H1 (cell line): ENCODE measurements around the gene DHRS9. TPM values are rescaled to one million over a fixed set of nuclear protein-coding genes. Genes with fewer than 3 reads are reported as not detected.

Source experiments
- CTCF ChIA-PET: fragments of 300-600 bp; sonication (Branson Sonifier 250); formaldehyde crosslinking; loops from one replicate; lab custom pipeline; 2021; ENCODE audit not compliant: partially characterized antibody; lab: Charles Lee
- POLR2A ChIA-PET: fragments of 300-600 bp; sonication (Branson Sonifier 250); formaldehyde crosslinking; loops from one replicate; lab custom pipeline; 2021; ENCODE audit warnings: inconsistent platforms; ENCODE audit not compliant: partially characterized antibody; lab: Charles Lee
- DNase-seq, 2 experiments: peaks; one replicate each; pipeline versions ENCODE4 v3.0.0 to v3.0.0-alpha.2; 2010 to 2022; ENCODE audit warnings: low spot score in 2 of 2, low read depth in 1 of 2, mixed read lengths in 1 of 2
- FAIRE-seq: peaks from 2 replicates; lab custom pipeline; 2011; peaks lifted over from hg19 to GRCh38; lab: Jason Lieb, UNC
- H2AFZ ChIP-seq: 2 replicates; pipeline ENCODE4 v1.8.1; 2012; ENCODE audit warnings: low read length, inconsistent platforms
- H2AK5ac ChIP-seq: 2 replicates; pipeline ENCODE4 v1.6.1; 2013; ENCODE audit warnings: low read depth, low read length
- H2BK120ac ChIP-seq: replicated peaks from 2 replicates; pipeline ENCODE3; 2013; ENCODE audit warnings: low read depth, low read length, inconsistent platforms
- H2BK12ac ChIP-seq: 2 replicates; pipeline ENCODE4 v1.6.1; 2013; ENCODE audit warnings: low read depth, low read length
- H2BK15ac ChIP-seq: 2 replicates; pipeline ENCODE4 v1.6.1; 2013; ENCODE audit warnings: low read length
- H2BK20ac ChIP-seq: 2 replicates; pipeline ENCODE4 v1.6.1; 2013; ENCODE audit warnings: low read length
- H2BK5ac ChIP-seq: 2 replicates; pipeline ENCODE4 v1.6.1; 2013; ENCODE audit warnings: low read depth, low read length
- H3K14ac ChIP-seq: 2 replicates; pipeline ENCODE4 v1.6.1; 2013; ENCODE audit warnings: inconsistent platforms; ENCODE audit not compliant: insufficient read length
- H3K18ac ChIP-seq: 2 replicates; pipeline ENCODE4 v1.6.1; 2013; ENCODE audit warnings: low read length; ENCODE audit errors: extremely low read depth
- H3K23ac ChIP-seq: 2 replicates; pipeline ENCODE4 v1.6.1; 2013; ENCODE audit warnings: inconsistent platforms; ENCODE audit not compliant: insufficient read length
- H3K23me2 ChIP-seq: 2 replicates; pipeline ENCODE4 v1.6.1; 2013; ENCODE audit warnings: low read depth, low read length
- H3K27ac ChIP-seq: 2 replicates; pipeline ENCODE4 v1.6.1; 2011; ENCODE audit warnings: low read depth, low read length, inconsistent platforms
- H3K27me3 ChIP-seq, 4 experiments: replicated peaks in 1 of 4; 1 replicate in 1 of 4; 2 replicates in 3 of 4; pipeline versions ENCODE4 v1.6.1 to v1.8.1; 2011 to 2013; ENCODE audit warnings: low read length in 3 of 4, mild to moderate bottlenecking in 3 of 4, inconsistent platforms in 2 of 4, mixed read lengths in 2 of 4, moderate library complexity in 1 of 4; ENCODE audit not compliant: control insufficient read depth in 3 of 4, insufficient read depth in 3 of 4; ENCODE audit errors: extremely low read depth in 1 of 4
- H3K36me3 ChIP-seq, 4 experiments: 2 replicates each; pipeline versions ENCODE4 v1.6.1 to v1.8.1; 2011 to 2013; ENCODE audit warnings: mild to moderate bottlenecking in 4 of 4, low read length in 3 of 4, moderate library complexity in 2 of 4, control low read depth in 1 of 4, inconsistent platforms in 1 of 4; ENCODE audit not compliant: insufficient read depth in 4 of 4, control insufficient read depth in 2 of 4
- H3K4ac ChIP-seq: replicated peaks from 2 replicates; pipeline ENCODE3; 2013; ENCODE audit warnings: low read length, low read depth, mixed read lengths, inconsistent platforms; ENCODE audit not compliant: insufficient read length
- H3K4me1 ChIP-seq, 4 experiments: replicated peaks in 1 of 4; 1 replicate in 1 of 4; 2 replicates in 3 of 4; pipeline versions ENCODE4 v1.6.1 to v1.8.1; 2011 to 2013; ENCODE audit warnings: low read length in 3 of 4, inconsistent platforms in 2 of 4, mixed read lengths in 1 of 4; ENCODE audit not compliant: insufficient read depth in 4 of 4, control insufficient read depth in 3 of 4
- H3K4me2 ChIP-seq, 2 experiments: 2 replicates each; pipeline versions ENCODE4 v1.6.1 to v1.8.1; 2011 to 2013; ENCODE audit warnings: low read depth in 2 of 2, low read length in 2 of 2, control low read depth in 1 of 2, inconsistent platforms in 1 of 2, mild to moderate bottlenecking in 1 of 2; ENCODE audit not compliant: insufficient read depth in 1 of 2
- H3K4me3 ChIP-seq, 4 experiments: fragments of 200-600, 300-600 bp in 1 of 4; sonication (generic), shearing (Covaris generic), sonication (Bioruptor Twin) in 1 of 4; 2 replicates each; pipeline versions ENCODE4 v1.5.1 to v1.8.1; 2011 to 2016; ENCODE audit warnings: low read length in 4 of 4, low read depth in 3 of 4, control low read depth in 2 of 4, inconsistent platforms in 2 of 4, mild to moderate bottlenecking in 2 of 4, mixed read lengths in 1 of 4, moderate library complexity in 1 of 4; ENCODE audit not compliant: insufficient read depth in 2 of 4; ENCODE audit errors: extremely low read depth in 1 of 4
- H3K56ac ChIP-seq: replicated peaks from 2 replicates; pipeline ENCODE3; 2013; ENCODE audit warnings: low read depth, mild to moderate bottlenecking, mixed read lengths, low read length, inconsistent platforms; ENCODE audit not compliant: insufficient read length
- H3K79me1 ChIP-seq: 2 replicates; pipeline ENCODE4 v1.6.1; 2013; ENCODE audit warnings: low read depth, low read length, control low read depth
- H3K79me2 ChIP-seq, 2 experiments: 2 replicates each; pipeline versions ENCODE4 v1.6.1 to v1.8.1; 2012 to 2013; ENCODE audit warnings: low read length in 2 of 2, mild to moderate bottlenecking in 2 of 2, inconsistent platforms in 1 of 2; ENCODE audit not compliant: insufficient read depth in 2 of 2, control insufficient read depth in 1 of 2
- H3K9ac ChIP-seq, 4 experiments: replicated peaks in 1 of 4; 1 replicate in 1 of 4; 2 replicates in 3 of 4; pipeline versions ENCODE4 v1.6.1 to v1.8.1; 2011 to 2013; ENCODE audit warnings: low read depth in 3 of 4, low read length in 3 of 4, control low read depth in 2 of 4, mild to moderate bottlenecking in 2 of 4, moderate library complexity in 2 of 4, inconsistent platforms in 1 of 4; ENCODE audit errors: extremely low read depth in 1 of 4
- H3K9me3 ChIP-seq, 2 experiments: 2 replicates each; pipeline versions ENCODE4 v1.6.1 to v1.8.1; 2012 to 2013; ENCODE audit warnings: mild to moderate bottlenecking in 2 of 2, moderate library complexity in 2 of 2, control low read depth in 1 of 2, inconsistent platforms in 1 of 2, low read depth in 1 of 2, low read length in 1 of 2, mixed read lengths in 1 of 2; ENCODE audit not compliant: insufficient read depth in 2 of 2
- H4K20me1 ChIP-seq, 2 experiments: replicated peaks in 1 of 2; 2 replicates each; pipeline versions ENCODE3 to v1.8.1; 2011 to 2013; ENCODE audit warnings: inconsistent platforms in 2 of 2, low read length in 2 of 2, mild to moderate bottlenecking in 1 of 2; ENCODE audit not compliant: insufficient read depth in 2 of 2, control insufficient read depth in 1 of 2
- H4K5ac ChIP-seq: 2 replicates; pipeline ENCODE4 v1.6.1; 2013; ENCODE audit warnings: low read length, low read depth, mixed read lengths, inconsistent platforms; ENCODE audit not compliant: insufficient read length
- H4K8ac ChIP-seq: 2 replicates; pipeline ENCODE4 v1.8.0; 2013; ENCODE audit warnings: mild to moderate bottlenecking, moderate library complexity, low read length, inconsistent platforms; ENCODE audit not compliant: insufficient read depth; ENCODE audit errors: extremely low read depth
- H4K91ac ChIP-seq: replicated peaks from 2 replicates; pipeline ENCODE3; 2013; ENCODE audit warnings: low read length, mixed read lengths, inconsistent platforms; ENCODE audit not compliant: insufficient read length
- CBX5 ChIP-seq: fragments of 300-800, 300-1000 bp; sonication (generic); IDR thresholded peaks from 2 replicates; pipeline ENCODE4 v1.7.1; 2016; ENCODE audit warnings: antibody characterized with exemption, low read length, low read depth
- CEBPB ChIP-seq: IDR thresholded peaks from 2 replicates; pipeline ENCODE4 v1.6.1; 2012; ENCODE audit warnings: low read depth, low read length
- EGR1 ChIP-seq: IDR thresholded peaks from 2 replicates; pipeline ENCODE4 v1.6.1; 2011; ENCODE audit warnings: low read depth, low read length, borderline replicate concordance
- EZH2 ChIP-seq: fragments of 200-600 bp; sonication (generic); IDR thresholded peaks from 2 replicates; pipeline ENCODE4 v1.7.1; 2012; ENCODE audit warnings: low read depth, mild to moderate bottlenecking, moderate library complexity, low read length, inconsistent platforms; ENCODE audit not compliant: severe bottlenecking
- FOSL1 ChIP-seq: IDR thresholded peaks from 2 replicates; pipeline ENCODE4 v1.6.1; 2011; ENCODE audit warnings: mild to moderate bottlenecking, low read depth, low read length, moderate library complexity; ENCODE audit not compliant: insufficient read depth
- GABPA ChIP-seq: IDR thresholded peaks from 2 replicates; pipeline ENCODE4 v1.6.1; 2011; ENCODE audit warnings: mild to moderate bottlenecking, low read length, moderate library complexity, borderline replicate concordance; ENCODE audit not compliant: insufficient read depth
- JUN ChIP-seq: IDR thresholded peaks from 2 replicates; pipeline ENCODE4 v1.6.1; 2011; ENCODE audit warnings: low read depth, mild to moderate bottlenecking, improper control_type of control experiment, low read length
- KDM1A ChIP-seq: fragments of 200-600, 300-600 bp; sonication (generic); IDR thresholded peaks from 2 replicates; pipeline ENCODE4 v1.7.1; 2016; ENCODE audit warnings: mild to moderate bottlenecking, low read length, borderline replicate concordance
- KDM4A ChIP-seq: IDR thresholded peaks from one replicate; pipeline ENCODE4 v1.7.1; 2012; ENCODE audit warnings: low read depth, mild to moderate bottlenecking, moderate library complexity, low read length, inconsistent platforms; ENCODE audit not compliant: severe bottlenecking
- POLR2A ChIP-seq, 2 experiments: IDR thresholded peaks; 1 replicate in 1 of 2; 2 replicates in 1 of 2; pipeline ENCODE4 v1.6.1; 2011; ENCODE audit warnings: low read depth in 2 of 2, low read length in 2 of 2, mild to moderate bottlenecking in 2 of 2; ENCODE audit errors: control extremely low read depth in 1 of 2
- POLR2AphosphoS5 ChIP-seq: IDR thresholded peaks from 2 replicates; pipeline ENCODE4 v1.6.1; 2011; ENCODE audit warnings: low read depth, low read length
- SIRT6 ChIP-seq: IDR thresholded peaks from one replicate; pipeline ENCODE4 v1.7.1; 2012; ENCODE audit warnings: low read length, inconsistent platforms
- SP1 ChIP-seq: IDR thresholded peaks from 2 replicates; pipeline ENCODE4 v1.6.1; 2011; ENCODE audit warnings: low read depth, low read length
- TAF1 ChIP-seq: IDR thresholded peaks from 2 replicates; pipeline ENCODE4 v1.6.1; 2011; ENCODE audit warnings: mild to moderate bottlenecking, low read depth, low read length
- TCF12 ChIP-seq: IDR thresholded peaks from 2 replicates; pipeline ENCODE4 v1.6.1; 2011; ENCODE audit warnings: low read depth, mild to moderate bottlenecking, low read length
- WGBS, 2 experiments: shearing (Covaris generic) in 1 of 2; methylation state at CpG; one replicate each; pipeline versions ENCODE4 v1.1.6 to v1.1.7; 2013 to 2015; ENCODE audit warnings: low lambda C conversion rate in 2 of 2, mixed read lengths in 2 of 2, inconsistent platforms in 1 of 2, low coverage in 1 of 2, missing lambda C conversion rate in 1 of 2; ENCODE audit not compliant: insufficient replicate concordance in 2 of 2, insufficient coverage in 1 of 2, insufficient read length in 1 of 2; ENCODE audit errors: extremely low coverage in 1 of 2, missing lambda C conversion rate in 1 of 2; 5-methylcytosine and 5-hydroxymethylcytosine counted together
- polyA plus RNA-seq, 7 experiments: library from polyadenylated mRNA; depleted of rRNA in 3 of 7; stranded (reverse) in 5 of 7; unstranded in 2 of 7; fragments of >200 nt in 5 of 7; fragments of 200-250 nt in 2 of 7; gene quantifications; 1 replicate in 5 of 7; 2 replicates in 1 of 7; 4 replicates in 1 of 7; pipeline versions ENCODE4 v1.2.1 to v1.2.3, GENCODE V29; 2011 to 2013; ENCODE audit warnings: missing spikeins in 2 of 7, mixed read lengths in 2 of 7
- total RNA-seq: library from RNA; stranded (reverse); fragmentation: NEBNext Ultra II Directional; extraction: Animal tissue kit (Norgen Biotek cat#: 25700); gene quantifications from 2 replicates; pipeline ENCODE4 v1.2.1, GENCODE V29; 2021
- TF ChIP-seq, protein P1 (sequence below): IDR thresholded peaks from 2 replicates; pipeline ENCODE4 v1.6.1; 2011; ENCODE audit warnings: low read length, improper control_type of control experiment

Gene DHRS9
- total and polyA plus RNA-seq, 2 of the 8 experiments (the other 6 are each of a cell fraction or from before 2014, with no cell fraction given) = not detected

DNA sequence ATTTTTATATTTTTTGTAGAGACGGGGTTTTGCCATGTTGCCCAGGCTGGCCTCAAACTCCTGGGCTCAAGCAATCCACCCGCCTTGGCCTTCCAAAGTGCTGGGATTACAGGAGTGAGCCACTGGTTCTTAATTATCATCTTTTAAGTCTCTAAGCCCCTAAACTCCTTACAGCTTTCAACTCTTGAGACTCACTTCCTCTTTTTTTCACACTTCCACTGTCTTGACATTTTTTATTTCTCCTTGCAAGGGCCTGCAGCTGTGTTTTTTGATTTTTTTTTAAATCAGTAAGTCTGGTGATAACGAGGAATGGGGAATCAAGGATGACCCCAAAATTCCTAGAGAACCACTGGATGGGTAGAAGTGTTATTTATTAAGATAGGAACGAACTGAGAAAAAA lies 29.7 kb upstream of the DHRS9 start:
- H2BK20ac ChIP-seq = no peak overlapping the region
- no peak overlapping the region for H3K4ac ChIP-seq
- H3K56ac ChIP-seq = no peak overlapping the region
- no peak overlapping the region for H3K4me3 ChIP-seq
- no peak overlapping the region for H3K9ac ChIP-seq
- DNase-seq (no peak), FAIRE-seq (no peak)
- POLR2A ChIA-PET = no interaction called here
- H3K23me2 ChIP-seq = no peaks in the 10 kb centered on the region
- H4K91ac ChIP-seq = no peak overlapping the region
- H2BK5ac ChIP-seq = no peak overlapping the region
- H3K4me1 ChIP-seq = no peaks in the 10 kb centered on the region
- H3K18ac ChIP-seq = no peak overlapping the region
- WGBS, 2 experiments = 85% methylated on average over 4 of the region's 4 CpGs; no CpG with 5 or more reads in 1 of the 2 experiments
- H3K79me2 ChIP-seq = no peaks in the 10 kb centered on the region
- no peaks in the 10 kb centered on the region for H4K20me1 ChIP-seq
- no peaks in the 10 kb centered on the region for H3K27me3 ChIP-seq
- no peak overlapping the region for H2AK5ac ChIP-seq
- H3K4me2 ChIP-seq = no peak overlapping the region
- CTCF ChIA-PET = no interaction called here
- H2BK12ac ChIP-seq = no peak overlapping the region
- H2AFZ ChIP-seq = no peak overlapping the region
- no peak overlapping the region for H3K23ac ChIP-seq
- no peak overlapping the region for H4K5ac ChIP-seq
- H2BK120ac ChIP-seq = no peak overlapping the region
- H3K27ac ChIP-seq = no peak overlapping the region
- peaks cover 2 to 6% of the 10 kb centered on the region in 2 experiments; a peak in 3 of 4 replicates for H3K9me3 ChIP-seq
- H3K14ac ChIP-seq = no peak overlapping the region
- H3K79me1 ChIP-seq = no peaks in the 10 kb centered on the region
- H3K36me3 ChIP-seq = no peaks in the 10 kb centered on the region
- H2BK15ac ChIP-seq = no peak overlapping the region
- no peak overlapping the region for H4K8ac ChIP-seq
- TF ChIP-seq CBX5 (no peak), SIRT6 (no peak), KDM1A (no peak), TAF1 (no peak), FOSL1 (no peak), EZH2 (no peak), POLR2AphosphoS5 (no peak), POLR2A (IDR thresholded peaks at IDR 0.05; ENCODE audit: control extremely low read depth in 1 of 2, low read depth in 2 of 2, low read length in 2 of 2) (no peak), CEBPB (no peak), GABPA (no peak), EGR1 (no peak), JUN (no peak), SP1 (no peak), KDM4A (no peak), TCF12 (no peak)
- TF ChIP-seq, protein P1, sequence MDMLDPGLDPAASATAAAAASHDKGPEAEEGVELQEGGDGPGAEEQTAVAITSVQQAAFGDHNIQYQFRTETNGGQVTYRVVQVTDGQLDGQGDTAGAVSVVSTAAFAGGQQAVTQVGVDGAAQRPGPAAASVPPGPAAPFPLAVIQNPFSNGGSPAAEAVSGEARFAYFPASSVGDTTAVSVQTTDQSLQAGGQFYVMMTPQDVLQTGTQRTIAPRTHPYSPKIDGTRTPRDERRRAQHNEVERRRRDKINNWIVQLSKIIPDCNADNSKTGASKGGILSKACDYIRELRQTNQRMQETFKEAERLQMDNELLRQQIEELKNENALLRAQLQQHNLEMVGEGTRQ = no peak
